NCI-H345 treated with DMSO at 0.1 percent for 48 hours (cell line): ENCODE measurements around the gene SPATA32.

Experiments used
- DNase-seq: peaks from one replicate; lab custom pipeline; 2025; ENCODE audit not compliant: unreplicated experiment; lab: John Stamatoyannopoulos, UW

SPATA32 gene

GRCh38 chr17:45230410-45230786 lies 31.5 kb downstream of the SPATA32 start:
- no peak for DNase-seq

GRCh38 chr17:45229681-45230409 lies 32.0 kb downstream of the SPATA32 start:
- DNase-seq: no peak

- no peak for DNase-seq
These were observed 32.9 kb downstream of the SPATA32 start for GRCh38 chr17:45228763-45229539.

GRCh38 chr17:45227926-45228762 lies 33.8 kb downstream of the SPATA32 start:
- DNase-seq: no peak

DNA sequence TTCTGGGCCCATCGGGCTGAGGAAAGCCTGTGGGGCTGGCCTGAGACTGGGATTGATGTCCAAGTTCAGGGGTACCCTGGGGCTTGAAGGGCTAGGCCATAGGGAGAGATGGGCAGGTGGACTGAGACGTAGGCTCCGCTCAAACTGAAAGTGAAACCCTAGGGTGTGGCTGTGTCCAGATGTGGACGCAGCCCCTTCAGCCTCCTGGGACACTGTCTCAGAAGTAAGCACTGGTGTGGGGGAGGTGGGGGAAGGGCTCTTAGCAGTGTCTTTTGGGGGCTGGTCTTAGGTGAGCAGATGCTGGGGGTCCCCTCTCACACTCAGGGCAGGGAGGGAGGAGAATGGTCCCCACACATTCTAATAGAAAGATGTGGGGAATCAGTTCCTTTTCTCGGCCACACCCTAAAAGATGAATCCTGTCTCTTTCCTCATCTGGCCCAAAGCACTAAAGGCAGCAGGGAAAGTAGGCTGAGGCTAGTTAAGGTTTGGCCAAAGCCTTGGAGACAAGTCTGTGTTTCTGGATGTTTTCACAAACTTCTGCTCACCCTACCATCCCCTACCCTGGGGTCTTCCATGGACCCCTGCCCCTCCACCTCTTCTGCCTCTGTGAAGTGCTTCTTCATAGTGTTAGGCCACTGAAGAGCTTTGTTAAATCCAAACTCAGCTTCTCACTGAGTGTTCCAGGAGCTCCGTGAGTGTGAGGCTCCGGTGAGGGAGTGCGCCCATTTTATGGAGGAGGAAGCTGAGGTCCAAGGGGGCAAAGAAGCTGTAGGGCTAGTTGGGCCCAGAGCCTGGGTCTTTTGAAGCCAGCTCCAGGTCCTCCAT lies 34.6 kb downstream of the SPATA32 start:
- no peak for DNase-seq

DNA sequence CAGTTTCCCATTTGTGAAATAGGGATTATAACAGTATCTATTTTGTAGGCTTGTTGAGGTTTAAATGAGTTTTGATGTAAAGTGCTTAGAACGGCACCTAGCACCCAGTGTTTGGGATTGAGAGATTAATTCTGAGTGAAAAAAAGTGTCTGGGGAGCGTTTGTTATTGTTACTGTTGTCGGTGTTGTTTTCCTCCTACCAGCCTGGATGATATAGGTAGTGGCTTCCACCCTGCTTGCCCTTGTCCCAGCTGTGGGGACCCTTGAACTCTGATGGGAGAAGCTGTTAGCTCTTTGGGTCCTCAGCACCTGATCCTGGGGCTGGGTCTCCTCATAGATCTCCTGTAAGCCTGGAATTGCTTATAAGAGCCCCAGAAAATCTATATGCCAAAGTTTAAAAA lies 35.3 kb downstream of the SPATA32 start:
- no peak for DNase-seq

- DNase-seq: no peak
These were observed 35.8 kb downstream of the SPATA32 start for GRCh38 chr17:45225964-45226530.

GRCh38 chr17:45225051-45225700 lies 36.7 kb downstream of the SPATA32 start:
- DNase-seq: no peak

DNA sequence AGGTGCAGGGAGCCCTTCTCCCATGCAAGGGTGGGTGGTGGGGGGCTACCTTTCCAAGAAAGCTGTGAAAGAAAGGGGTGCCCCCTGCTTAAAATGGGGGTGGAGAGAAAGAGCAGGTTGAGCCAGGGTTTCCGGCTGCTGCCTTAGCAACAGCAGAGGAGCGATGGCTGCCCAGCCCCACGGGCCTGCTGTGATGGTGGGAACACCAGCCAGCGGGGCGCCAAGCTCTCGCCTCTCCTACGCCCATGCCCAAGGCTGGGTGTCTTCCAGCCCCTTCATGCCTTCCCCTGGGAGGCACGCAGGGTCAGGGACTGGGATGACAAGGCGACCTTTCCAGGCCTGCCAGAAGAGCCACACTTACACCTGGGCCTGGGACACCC lies 37.2 kb downstream of the SPATA32 start:
- no peak for DNase-seq

DNA sequence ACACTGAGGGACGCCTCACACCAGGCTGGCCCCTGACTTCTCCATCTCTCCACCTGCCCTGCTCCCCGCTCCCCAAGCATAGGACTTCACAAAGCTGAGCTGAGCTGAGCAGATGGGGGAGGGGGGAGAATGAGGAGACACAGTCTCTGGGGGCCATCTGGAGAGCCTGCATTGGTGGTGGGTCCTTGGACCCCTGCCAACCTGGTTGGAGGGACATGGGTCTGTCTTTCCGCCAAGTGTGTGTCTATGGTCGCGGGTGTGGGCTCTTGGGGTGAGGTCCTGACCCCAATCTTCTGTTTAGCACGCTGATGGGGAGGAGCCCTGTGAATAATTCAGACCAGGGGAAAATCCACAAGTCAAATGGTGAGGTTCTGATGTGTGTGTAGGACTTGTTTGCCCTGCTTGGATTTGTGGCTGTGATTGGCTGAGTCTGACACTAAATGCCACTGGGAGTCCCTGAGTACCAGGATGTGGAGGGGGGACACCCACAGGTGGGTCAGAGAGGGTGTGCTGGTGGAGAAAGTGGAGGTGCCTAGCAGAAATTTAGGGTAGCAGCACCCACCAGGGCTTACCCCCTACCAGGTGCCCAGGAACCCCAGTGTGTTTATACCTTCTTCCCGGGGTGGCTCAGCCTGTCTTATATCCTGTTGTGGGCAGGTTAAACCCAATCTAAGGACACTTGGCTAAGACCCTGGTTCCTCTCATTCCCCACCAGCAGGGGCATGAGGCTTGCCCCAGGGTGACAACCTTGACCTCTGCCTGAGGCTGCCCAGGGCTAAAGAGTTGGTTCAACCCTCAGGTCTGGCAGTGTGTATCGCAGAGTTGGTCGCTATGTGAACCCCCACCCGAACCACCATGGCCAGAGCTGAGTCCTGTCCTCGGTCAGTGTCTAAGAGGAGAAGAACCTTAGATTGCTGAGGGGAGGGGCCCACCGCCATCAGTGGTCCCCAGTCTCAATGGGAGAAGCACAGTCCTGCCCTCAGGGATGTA lies 38.1 kb downstream of the SPATA32 start:
- no peak for DNase-seq

DNA sequence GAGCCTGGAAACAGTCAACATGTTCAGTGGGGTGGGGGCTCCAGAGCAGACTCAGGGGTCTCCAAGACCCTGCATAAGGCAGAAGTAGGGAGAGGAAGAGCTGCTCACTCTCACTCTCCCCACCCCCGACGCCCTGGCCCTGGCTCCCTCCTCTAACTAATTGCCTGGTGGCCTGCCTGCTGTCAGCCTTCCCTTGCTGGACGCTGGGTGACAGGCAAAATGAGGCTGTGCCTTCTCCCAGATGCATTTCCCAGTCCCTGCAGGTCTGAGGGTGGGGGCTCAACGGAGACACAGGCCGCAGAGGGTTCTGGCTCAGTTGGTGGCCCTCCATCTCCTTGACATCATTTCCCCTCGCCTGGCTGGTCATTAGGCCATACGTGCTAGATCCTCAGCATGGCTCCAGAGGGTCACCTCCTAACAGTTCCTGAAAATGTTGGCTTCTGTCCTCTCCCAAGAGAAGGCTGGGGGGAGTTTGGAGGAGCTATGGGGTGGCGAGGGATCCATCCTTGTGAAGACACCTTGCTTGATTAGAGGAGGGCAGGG lies 38.8 kb downstream of the SPATA32 start:
- no peak for DNase-seq

GRCh38 chr17:45222289-45222995 lies 39.5 kb downstream of the SPATA32 start:
- DNase-seq: no peak

GRCh38 chr17:45222014-45222288 lies 39.9 kb downstream of the SPATA32 start:
- DNase-seq: no peak

DNA sequence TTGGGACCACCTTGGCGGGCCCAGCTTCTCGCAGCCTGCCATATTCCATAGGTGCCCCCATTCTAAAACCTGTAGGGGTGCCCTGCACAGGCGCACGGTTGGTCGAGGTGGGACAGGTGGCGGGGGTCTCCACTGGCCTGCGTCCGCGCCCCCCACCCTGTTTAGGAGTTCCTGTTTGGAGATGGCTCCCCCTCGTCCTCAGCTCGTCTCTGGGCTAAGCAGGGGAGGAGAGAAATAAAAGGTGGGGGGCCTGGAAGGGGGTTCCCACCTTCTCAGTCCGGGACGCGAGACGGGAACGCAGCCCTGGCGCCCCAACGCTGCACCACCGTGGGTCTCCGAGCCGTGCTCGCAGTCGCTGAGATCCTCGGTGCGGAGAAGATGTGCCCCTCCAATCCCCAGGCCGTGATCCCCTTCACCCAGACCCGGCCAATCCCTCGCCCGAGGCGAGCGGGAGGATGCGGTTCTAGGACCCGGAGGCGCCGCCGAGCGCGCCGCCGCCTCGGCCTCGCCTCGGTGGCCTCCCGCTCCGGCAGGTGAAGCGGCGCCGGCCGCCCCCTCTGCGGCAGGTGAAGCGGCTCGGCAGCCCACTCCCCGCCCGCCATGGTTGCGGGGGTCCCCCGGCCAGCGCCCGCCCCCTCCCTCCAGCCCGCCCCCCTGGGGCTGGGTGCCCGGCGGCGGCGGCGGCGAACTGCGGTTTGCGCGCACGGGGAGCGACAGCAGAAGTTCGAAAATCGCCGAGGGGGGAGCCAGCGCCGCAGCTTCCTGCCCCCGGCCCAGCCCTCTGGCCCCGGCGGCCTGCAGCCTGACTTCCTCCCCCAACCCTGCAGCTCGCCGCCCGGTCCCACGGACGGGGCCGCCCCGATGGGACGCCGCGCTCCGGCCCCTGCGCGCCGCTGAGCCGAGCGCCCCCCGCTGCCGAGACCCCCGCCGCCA lies 40.5 kb downstream of the SPATA32 start, which contains the start of gene FMNL1:
Gene FMNL1 (plus strand): TSS at position 805 of the 933 bp plus-strand sequence. CDS start 240 bp downstream, outside the sequence.
- DNase-seq: no peak

- no peak for DNase-seq
These were observed 41.8 kb downstream of the SPATA32 start for GRCh38 chr17:45220079-45220478.

- peak; percentile 73 for DNase-seq
These were observed 42.8 kb downstream of the SPATA32 start for GRCh38 chr17:45218895-45219661.
